IMR-90 (cell line): ENCODE measurements around the gene MRPS34.

Source experiments
- BHLHE40 ChIP-seq: fragments of 150-350 bp; IDR thresholded peaks from 2 replicates; pipeline ENCODE4 v1.6.1; 2016; ENCODE audit warnings: mild to moderate bottlenecking, low read depth, low read length
- CHD1 ChIP-seq: IDR thresholded peaks from 2 replicates; pipeline ENCODE4 v1.6.1; 2012; ENCODE audit warnings: low read depth, low read length, improper control_type of control experiment
- CTCF ChIP-seq: conservative IDR thresholded peaks from 2 replicates; pipeline ENCODE4 v1.5.1; 2012; ENCODE audit warnings: mild to moderate bottlenecking, low read depth, low read length, improper control_type of control experiment
- MAFK ChIP-seq: IDR thresholded peaks from 2 replicates; pipeline ENCODE4 v1.6.1; 2012; ENCODE audit warnings: low read depth, low read length, improper control_type of control experiment
- MXI1 ChIP-seq: IDR thresholded peaks from 2 replicates; pipeline ENCODE4 v1.6.1; 2012; ENCODE audit warnings: low read depth, mild to moderate bottlenecking, low read length, moderate library complexity, borderline replicate concordance
- POLR2A ChIP-seq: IDR thresholded peaks from 2 replicates; pipeline ENCODE4 v1.6.1; 2012; ENCODE audit warnings: mild to moderate bottlenecking, low read depth, low read length
- RAD21 ChIP-seq: IDR thresholded peaks from 2 replicates; pipeline ENCODE4 v1.6.1; 2012; ENCODE audit warnings: low read length, improper control_type of control experiment
- RCOR1 ChIP-seq: IDR thresholded peaks from 2 replicates; pipeline ENCODE4 v1.6.1; 2012; ENCODE audit warnings: mild to moderate bottlenecking, low read length, improper control_type of control experiment; ENCODE audit not compliant: insufficient replicate concordance
- RFX5 ChIP-seq: IDR thresholded peaks from 2 replicates; pipeline ENCODE4 v1.8.0; 2012; ENCODE audit warnings: low read depth, mild to moderate bottlenecking, low read length, moderate library complexity

- TF ChIP-seq CTCF (no peak), RCOR1 (no peak), POLR2A (no peak), RFX5 (no peak), BHLHE40 (no peak), MAFK (no peak), RAD21 (no peak), CHD1 (no peak), MXI1 (peak; percentile 17; the same call in 1 of the 2 replicates)
Measured at GRCh38 chr16:1771188-1771863, 1.6 kb downstream of the MRPS34 start, which contains the start of gene NME3.
